Hepatocyte (in vitro differentiated cells): ENCODE results near the gene ITGA8. TPM values are rescaled to one million over a fixed set of nuclear protein-coding genes. Genes with fewer than 3 reads are reported as not detected.

Source experiments
- DNase-seq: peaks from one replicate; pipeline ENCODE4 v3.0.0-alpha.2; 2016; ENCODE audit warnings: low spot score
- H2AFZ ChIP-seq: fragments of 200-600 bp; sonication (generic); 2 replicates; pipeline ENCODE4 v1.6.0; 2016; ENCODE audit warnings: antibody characterized with exemption, mild to moderate bottlenecking
- H3K27ac ChIP-seq: fragments of 200-600 bp; sonication (generic); 2 replicates; pipeline ENCODE4 v1.5.1; 2016; ENCODE audit warnings: mild to moderate bottlenecking
- H3K27me3 ChIP-seq: fragments of 200-600 bp; sonication (generic); 2 replicates; pipeline ENCODE4 v1.6.1; 2016
- H3K36me3 ChIP-seq: fragments of 200-600 bp; sonication (generic); replicated peaks from 2 replicates; pipeline ENCODE4 v1.5.1; 2016; ENCODE audit warnings: low read depth; ENCODE audit not compliant: insufficient read depth
- H3K4me1 ChIP-seq: fragments of 200-600 bp; sonication (generic); 2 replicates; pipeline ENCODE4 v1.5.1; 2016; ENCODE audit warnings: mild to moderate bottlenecking, moderate library complexity; ENCODE audit not compliant: insufficient read depth
- H3K4me2 ChIP-seq: fragments of 200-600 bp; sonication (generic); 2 replicates; pipeline ENCODE4 v1.6.0; 2016
- H3K4me3 ChIP-seq: fragments of 200-600 bp; sonication (generic); 2 replicates; pipeline ENCODE4 v1.5.1; 2016; ENCODE audit warnings: mild to moderate bottlenecking
- H3K79me2 ChIP-seq: fragments of 200-600 bp; sonication (generic); 2 replicates; pipeline ENCODE4 v1.6.0; 2017; ENCODE audit warnings: mild to moderate bottlenecking
- H3K9me2 ChIP-seq: fragments of 200-600 bp; sonication (generic); replicated peaks from 2 replicates; pipeline ENCODE4 v1.6.0; 2017; ENCODE audit warnings: mild to moderate bottlenecking; ENCODE audit not compliant: insufficient read depth
- H3K9me3 ChIP-seq: fragments of 200-600 bp; sonication (generic); 2 replicates; pipeline ENCODE4 v1.5.1; 2016; ENCODE audit warnings: low read depth, mild to moderate bottlenecking
- H4K20me1 ChIP-seq: fragments of 200-600 bp; sonication (generic); 2 replicates; pipeline ENCODE4 v1.6.0; 2016; ENCODE audit warnings: mild to moderate bottlenecking; ENCODE audit not compliant: insufficient read depth, poor library complexity, severe bottlenecking
- EZH2 ChIP-seq: fragments of 200-600 bp; sonication (generic); IDR thresholded peaks from 2 replicates; pipeline ENCODE4 v1.6.1; 2016; ENCODE audit warnings: antibody characterized with exemption, mild to moderate bottlenecking, borderline replicate concordance
- EZH2phosphoT487 ChIP-seq: fragments of 200-600 bp; sonication (generic); IDR thresholded peaks from one replicate; pipeline ENCODE4 v1.6.1; 2018; ENCODE audit warnings: antibody characterized with exemption, mild to moderate bottlenecking, low read depth, moderate library complexity; ENCODE audit not compliant: unreplicated experiment, severe bottlenecking
- WGBS: methylation state at CpG from one replicate; pipeline ENCODE4 v1.1.6; 2016; ENCODE audit warnings: low lambda C conversion rate; ENCODE audit errors: missing lambda C conversion rate; 5-methylcytosine and 5-hydroxymethylcytosine counted together
- polyA plus RNA-seq: library from polyadenylated mRNA; unstranded; fragments of >200 nt; fragmentation: Nextera tagmentation; extraction: Ambion mirVana; gene quantifications from 2 replicates; pipeline ENCODE4 v1.2.1, GENCODE V29; 2016
- total RNA-seq: library from RNA; depleted of rRNA; stranded (reverse); fragments of >200 nt; gene quantifications from 2 replicates; pipeline ENCODE4 v1.2.3, GENCODE V29; 2014
- TF ChIP-seq, protein P1 (sequence below): fragments of 200-600 bp; sonication (generic); IDR thresholded peaks from 2 replicates; pipeline ENCODE4 v1.5.1; 2016; ENCODE audit warnings: antibody characterized with exemption, mild to moderate bottlenecking; ENCODE audit not compliant: poor library complexity

The ITGA8 gene
- total and polyA plus RNA-seq, 2 experiments from 2014 or later = 2.9 to 16.8 TPM

DNA sequence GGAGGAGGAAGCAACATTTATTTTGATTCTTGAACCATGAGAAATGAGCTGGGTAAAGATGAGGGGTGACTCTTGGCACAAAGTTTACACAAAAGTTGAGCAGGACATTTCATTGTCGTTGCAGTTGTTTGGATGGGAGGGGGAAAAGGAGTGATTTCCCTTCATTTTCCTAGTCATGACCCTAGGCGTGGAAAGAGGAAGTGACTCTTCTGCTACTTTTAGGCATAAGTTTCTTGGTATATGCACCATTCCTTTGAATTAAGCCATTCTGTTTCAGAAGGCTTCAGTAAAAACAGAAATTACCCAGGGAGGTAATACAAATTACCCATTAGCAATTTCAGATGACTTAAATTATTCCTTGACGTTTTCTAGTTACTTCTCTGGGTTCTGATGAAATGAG lies 234.7 kb downstream of the ITGA8 start:
- H4K20me1 ChIP-seq = no peaks in the 10 kb centered on the region
- H3K27me3 ChIP-seq = no peaks in the 10 kb centered on the region
- no peaks in the 10 kb centered on the region for H3K36me3 ChIP-seq
- no peak for DNase-seq
- no peaks in the 10 kb centered on the region for H3K4me1 ChIP-seq
- H3K9me3 ChIP-seq = no peaks in the 10 kb centered on the region
- no peak overlapping the region for H3K4me3 ChIP-seq
- H2AFZ ChIP-seq = no peak overlapping the region
- WGBS = 35% methylated on average over 3 of the region's 3 CpGs
- TF ChIP-seq EZH2 = no peak
- H3K79me2 ChIP-seq = no peaks in the 10 kb centered on the region
- no peak overlapping the region for H3K4me2 ChIP-seq
- H3K27ac ChIP-seq = no peak overlapping the region
- H3K9me2 ChIP-seq = no peaks in the 10 kb centered on the region

DNA sequence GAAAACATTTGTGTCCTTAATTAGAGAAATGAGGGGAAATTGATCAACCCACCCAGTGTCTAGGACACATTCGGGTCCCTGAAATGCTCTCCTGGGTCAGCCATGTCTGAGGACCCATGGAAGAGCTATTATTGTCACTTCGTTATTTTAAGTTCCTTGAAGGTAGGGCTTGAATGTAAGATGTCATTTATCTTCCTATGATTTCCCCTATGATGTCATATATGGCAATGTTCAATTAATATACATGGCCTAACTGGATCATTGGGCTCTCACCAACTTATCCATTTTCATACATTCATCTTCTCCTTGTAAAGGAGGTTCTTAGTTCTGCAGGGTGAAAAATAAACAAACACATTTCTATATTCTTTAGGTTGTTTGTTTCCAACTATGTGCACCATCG lies 235.6 kb downstream of the ITGA8 start:
- H3K9me3 ChIP-seq = no peaks in the 10 kb centered on the region
- H3K36me3 ChIP-seq = no peaks in the 10 kb centered on the region
- WGBS = 56% methylated on average over 3 of the region's 3 CpGs
- DNase-seq = no peak
- no peaks in the 10 kb centered on the region for H3K4me1 ChIP-seq
- no peak overlapping the region for H3K27ac ChIP-seq
- TF ChIP-seq, protein P1, sequence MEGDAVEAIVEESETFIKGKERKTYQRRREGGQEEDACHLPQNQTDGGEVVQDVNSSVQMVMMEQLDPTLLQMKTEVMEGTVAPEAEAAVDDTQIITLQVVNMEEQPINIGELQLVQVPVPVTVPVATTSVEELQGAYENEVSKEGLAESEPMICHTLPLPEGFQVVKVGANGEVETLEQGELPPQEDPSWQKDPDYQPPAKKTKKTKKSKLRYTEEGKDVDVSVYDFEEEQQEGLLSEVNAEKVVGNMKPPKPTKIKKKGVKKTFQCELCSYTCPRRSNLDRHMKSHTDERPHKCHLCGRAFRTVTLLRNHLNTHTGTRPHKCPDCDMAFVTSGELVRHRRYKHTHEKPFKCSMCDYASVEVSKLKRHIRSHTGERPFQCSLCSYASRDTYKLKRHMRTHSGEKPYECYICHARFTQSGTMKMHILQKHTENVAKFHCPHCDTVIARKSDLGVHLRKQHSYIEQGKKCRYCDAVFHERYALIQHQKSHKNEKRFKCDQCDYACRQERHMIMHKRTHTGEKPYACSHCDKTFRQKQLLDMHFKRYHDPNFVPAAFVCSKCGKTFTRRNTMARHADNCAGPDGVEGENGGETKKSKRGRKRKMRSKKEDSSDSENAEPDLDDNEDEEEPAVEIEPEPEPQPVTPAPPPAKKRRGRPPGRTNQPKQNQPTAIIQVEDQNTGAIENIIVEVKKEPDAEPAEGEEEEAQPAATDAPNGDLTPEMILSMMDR = no peak
- TF ChIP-seq EZH2phosphoT487 (no peak), EZH2 (no peak)
- no peak overlapping the region for H3K4me3 ChIP-seq
- no peaks in the 10 kb centered on the region for H3K27me3 ChIP-seq
- no peak overlapping the region for H2AFZ ChIP-seq
- no peaks in the 10 kb centered on the region for H3K9me2 ChIP-seq
- H3K79me2 ChIP-seq = no peaks in the 10 kb centered on the region
- H3K4me2 ChIP-seq = no peak overlapping the region
- no peaks in the 10 kb centered on the region for H4K20me1 ChIP-seq

GRCh38 chr10:15483215-15484075 lies 236.3 kb downstream of the ITGA8 start:
- no peak for DNase-seq
- H3K27ac ChIP-seq = no peak overlapping the region
- WGBS = 60% methylated on average over 14 of the region's 14 CpGs
- no peaks in the 10 kb centered on the region for H3K79me2 ChIP-seq
- no peaks in the 10 kb centered on the region for H3K4me1 ChIP-seq
- no peak overlapping the region for H3K4me3 ChIP-seq
- H3K4me2 ChIP-seq = no peak overlapping the region
- no peaks in the 10 kb centered on the region for H3K36me3 ChIP-seq
- no peaks in the 10 kb centered on the region for H3K9me3 ChIP-seq
- no peak overlapping the region for H2AFZ ChIP-seq
- no peaks in the 10 kb centered on the region for H3K9me2 ChIP-seq
- TF ChIP-seq EZH2phosphoT487 = no peak
- TF ChIP-seq, protein P1 = no peak
- TF ChIP-seq EZH2 = no peak
- no peaks in the 10 kb centered on the region for H4K20me1 ChIP-seq
- H3K27me3 ChIP-seq = no peaks in the 10 kb centered on the region

GRCh38 chr10:15482156-15482555 lies 237.6 kb downstream of the ITGA8 start:
- Histone ChIP-seq H3K9me2 (no peaks in the 10 kb centered on the region), H2AFZ (no peak overlapping the region), H4K20me1 (no peaks in the 10 kb centered on the region), H3K27me3 (no peaks in the 10 kb centered on the region), H3K79me2 (no peaks in the 10 kb centered on the region), H3K36me3 (no peaks in the 10 kb centered on the region), H3K4me1 (no peaks in the 10 kb centered on the region), H3K27ac (no peak overlapping the region), H3K4me2 (no peak overlapping the region), H3K4me3 (no peak overlapping the region), H3K9me3 (no peaks in the 10 kb centered on the region)
- 72% methylated on average over 2 of the region's 2 CpGs for WGBS
- TF ChIP-seq EZH2phosphoT487 (no peak), EZH2 (no peak)
- TF ChIP-seq, protein P1 = no peak
- DNase-seq = no peak
